Measurements from ENCODE around the gene KRT71. TPM values are rescaled to one million over a fixed set of nuclear protein-coding genes. Genes with fewer than 3 reads are reported as not detected.
A peak's percentile ranks its signal among the peaks of the same experiment; 100 is the strongest.

Gene KRT71
- total RNA-seq, 1 experiment from 2014 or later: not detected

DNA sequence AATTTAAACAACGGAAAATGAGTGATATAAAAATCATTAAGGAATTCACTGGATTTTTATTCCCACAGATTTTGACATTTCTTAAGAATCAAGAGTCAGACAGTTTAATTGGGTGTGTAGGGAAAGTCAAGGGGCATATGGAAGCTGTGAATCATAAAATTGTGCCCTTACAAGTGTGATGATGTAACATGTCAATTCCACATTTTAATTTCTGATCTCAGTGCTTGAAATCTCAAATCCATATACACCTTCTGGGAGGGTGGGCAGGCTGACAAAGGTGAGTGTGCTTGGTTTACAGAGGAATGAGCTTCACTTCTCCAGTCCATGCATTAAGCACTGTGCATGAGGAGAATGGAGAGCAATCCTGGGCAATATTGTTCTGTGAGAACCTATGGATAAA lies 58.8 kb downstream of the KRT71 start:
- no TSS peak for BruUV-seq (replicated peaks)
- Histone ChIP-seq H2AFZ (ENCODE audit: low read depth, low read length, poor library complexity, severe bottlenecking) (no peak overlapping the region), H3K27ac (ENCODE audit: low read depth, low read length) (no peak overlapping the region), H4K20me1 (ENCODE audit: insufficient read depth) (no peaks in the 10 kb centered on the region), H3K4me2 (ENCODE audit: low read length) (no peak overlapping the region; the same call in 1 of the 2 replicates), H3K4me3 (replicated peaks in 1 of 2; ENCODE audit: low read depth in 1 of 2, low read length in 2 of 2) (no peak overlapping the region), H3K9ac (ENCODE audit: low read length) (no peak overlapping the region), H3K27me3 (ENCODE audit: insufficient read depth, low read length) (no peaks in the 10 kb centered on the region), H3K79me2 (ENCODE audit: insufficient read depth, low read length) (no peaks in the 10 kb centered on the region), H3K36me3 (ENCODE audit: control insufficient read depth in 1 of 2, insufficient read depth in 2 of 2, low read length in 2 of 2) (no peaks in the 10 kb centered on the region), H3K4me1 (ENCODE audit: control insufficient read depth in 1 of 2, insufficient read depth in 2 of 2, low read length in 2 of 2) (peaks cover 29 to 55% of the 10 kb centered on the region in 2 experiments), H3K9me2 (ENCODE audit: insufficient read depth) (no peaks in the 10 kb centered on the region), H3K9me3 (ENCODE audit: control insufficient read depth in 1 of 2, insufficient read depth in 1 of 2, low read depth in 1 of 2, low read length in 2 of 2) (no peaks in the 10 kb centered on the region)
- intact Hi-C loops (cut with micrococcal nuclease): no loop called here
- ATAC-seq (no peak), DNase-seq (ENCODE audit: low read depth, low spot score) (no peak)
- RAD21 ChIA-PET (ENCODE audit: low non-redundant PET in 1 of 2, low total read pairs in 2 of 2, uncharacterized antibody in 2 of 2, unreplicated experiment in 2 of 2): no interaction called here
- CTCF ChIA-PET: interaction anchor here (0.8 kb wide), 2 partner anchors 13 to 98 kb away, joined by 3 read pairs; no protein-coding TSS in a partner anchor
- TF ChIP-seq FOSL1 (IDR thresholded peaks at IDR 0.05; ENCODE audit: low read depth) (0 out of 2 replicates have a peak, but pooled peaks have one; percentile 18), SIN3A (IDR thresholded peaks at IDR 0.05; ENCODE audit: low read depth) (no peak)
- POLR2A ChIA-PET: no interaction called here

Other genes with a start within 250 kb of the KRT71 start
- not detected for gene KRT83, start 231.7 kb downstream of the KRT71 start, total RNA-seq (2021; ENCODE audit: unreplicated experiment)
- not detected for gene KRT85, start 185.7 kb downstream of the KRT71 start, total RNA-seq (2021; ENCODE audit: unreplicated experiment)
- not detected for gene KRT84, start 167.5 kb downstream of the KRT71 start, total RNA-seq (2021; ENCODE audit: unreplicated experiment)
- not detected for gene KRT82, start 146.8 kb downstream of the KRT71 start, total RNA-seq (2021; ENCODE audit: unreplicated experiment)
- gene KRT75, start 118.8 kb downstream of the KRT71 start, total RNA-seq (2021; ENCODE audit: unreplicated experiment): not detected
- gene KRT6B, start 101.0 kb downstream of the KRT71 start, total RNA-seq (2021; ENCODE audit: unreplicated experiment): not detected
- not detected for gene KRT6C, start 79.3 kb downstream of the KRT71 start, total RNA-seq (2021; ENCODE audit: unreplicated experiment)
- gene KRT6A, start 59.9 kb downstream of the KRT71 start, total RNA-seq (2021; ENCODE audit: unreplicated experiment): 0.66 TPM
- 0.44 TPM for gene KRT5, start 32.8 kb downstream of the KRT71 start, total RNA-seq (2021; ENCODE audit: unreplicated experiment)
- not detected for gene KRT74, start 20.7 kb upstream of the KRT71 start, total RNA-seq (2021; ENCODE audit: unreplicated experiment)
- 0.17 TPM for gene KRT72, start 48.3 kb upstream of the KRT71 start, total RNA-seq (2021; ENCODE audit: unreplicated experiment)
- not detected for gene KRT73, start 65.4 kb upstream of the KRT71 start, total RNA-seq (2021; ENCODE audit: unreplicated experiment)
- gene KRT2, start 99.1 kb upstream of the KRT71 start, total RNA-seq (2021; ENCODE audit: unreplicated experiment): not detected
- gene KRT1, start 127.3 kb upstream of the KRT71 start, total RNA-seq (2021; ENCODE audit: unreplicated experiment): 0.20 TPM
- not detected for gene KRT77, start 150.4 kb upstream of the KRT71 start, total RNA-seq (2021; ENCODE audit: unreplicated experiment)
- gene KRT76, start 224.2 kb upstream of the KRT71 start, total RNA-seq (2021; ENCODE audit: unreplicated experiment): not detected
- gene KRT3, start 243.0 kb upstream of the KRT71 start, total RNA-seq (2021; ENCODE audit: unreplicated experiment): not detected